ENCODE data around the gene LCOR.

The LCOR gene

GRCh38 chr10:97038688-97039087 lies 206.6 kb downstream of the LCOR start:
- DNase-seq: no peak
- no peak for ATAC-seq
- H3K4me1 Mint-ChIP-seq: peaks cover 4% of the 10 kb centered on the region
- H3K4me3 Mint-ChIP-seq: no peak overlapping the region
- no peaks in the 10 kb centered on the region for H3K9me3 Mint-ChIP-seq
- no peak overlapping the region for H3K27ac Mint-ChIP-seq
- H3K36me3 Mint-ChIP-seq (ENCODE audit: low read depth): no peaks in the 10 kb centered on the region
- H3K27me3 Mint-ChIP-seq: peaks cover 9% of the 10 kb centered on the region

GRCh38 chr10:97039538-97040247 lies 207.6 kb downstream of the LCOR start:
- H3K36me3 Mint-ChIP-seq (ENCODE audit: low read depth): no peaks in the 10 kb centered on the region
- peaks cover 4% of the 10 kb centered on the region for H3K4me1 Mint-ChIP-seq
- no peaks in the 10 kb centered on the region for H3K9me3 Mint-ChIP-seq
- no peak overlapping the region for H3K27ac Mint-ChIP-seq
- peaks cover 9% of the 10 kb centered on the region for H3K27me3 Mint-ChIP-seq
- DNase-seq (no peak), ATAC-seq (no peak)
- no peak overlapping the region for H3K4me3 Mint-ChIP-seq

GRCh38 chr10:97040248-97040584 lies 208.1 kb downstream of the LCOR start:
- H3K9me3 Mint-ChIP-seq: no peaks in the 10 kb centered on the region
- H3K27ac Mint-ChIP-seq: no peak overlapping the region
- peaks cover 9% of the 10 kb centered on the region for H3K27me3 Mint-ChIP-seq
- no peaks in the 10 kb centered on the region for H3K36me3 Mint-ChIP-seq (ENCODE audit: low read depth)
- DNase-seq (no peak), ATAC-seq (no peak)
- no peak overlapping the region for H3K4me3 Mint-ChIP-seq
- H3K4me1 Mint-ChIP-seq: peaks cover 4% of the 10 kb centered on the region

DNA sequence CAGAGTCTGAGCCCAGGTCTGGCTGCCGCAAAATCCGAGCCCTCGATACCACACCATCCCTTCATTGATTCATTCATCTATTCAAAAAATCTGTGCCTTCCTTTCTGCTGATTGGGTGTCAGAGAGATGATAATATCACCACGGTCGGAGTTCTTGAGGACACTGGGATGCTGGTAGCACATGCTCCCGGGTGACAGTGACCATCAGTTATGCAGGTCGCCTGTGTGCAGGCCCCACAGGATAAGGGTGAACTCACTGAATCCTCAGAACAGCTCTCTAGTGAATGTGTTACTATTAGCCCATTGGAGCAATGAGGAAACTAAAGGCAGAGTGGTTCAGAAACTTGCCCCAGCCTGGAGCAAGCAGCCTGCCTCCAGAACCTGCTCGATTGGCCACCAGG lies 208.6 kb downstream of the LCOR start:
- no peak overlapping the region for H3K4me3 Mint-ChIP-seq
- no peak overlapping the region for H3K27ac Mint-ChIP-seq
- ATAC-seq (no peak), DNase-seq (no peak)
- H3K4me1 Mint-ChIP-seq: peaks cover 4% of the 10 kb centered on the region
- no peaks in the 10 kb centered on the region for H3K9me3 Mint-ChIP-seq
- H3K27me3 Mint-ChIP-seq: peaks cover 7% of the 10 kb centered on the region
- no peaks in the 10 kb centered on the region for H3K36me3 Mint-ChIP-seq (ENCODE audit: low read depth)

DNA sequence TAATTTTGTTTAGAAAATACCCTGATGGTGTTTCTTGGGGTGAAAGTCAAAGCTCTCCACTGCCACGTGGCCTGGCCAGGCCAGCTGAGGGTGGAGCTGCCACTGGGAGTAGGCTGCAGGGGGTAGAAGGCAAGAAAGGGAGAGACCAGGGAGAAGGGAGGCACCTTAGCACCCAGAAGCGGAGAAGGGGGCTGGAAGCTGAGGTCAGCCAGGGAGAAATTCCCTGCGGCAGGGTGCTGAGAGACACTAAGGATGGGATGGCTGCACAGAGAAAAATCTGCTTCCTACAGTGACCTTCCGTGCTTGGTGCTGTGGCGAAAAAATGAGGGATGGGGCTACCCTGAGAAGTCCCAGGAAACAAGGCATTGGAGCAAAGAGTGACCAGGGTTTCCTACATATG lies 210.0 kb downstream of the LCOR start:
- no peak overlapping the region for H3K4me3 Mint-ChIP-seq
- peaks cover 6% of the 10 kb centered on the region for H3K27me3 Mint-ChIP-seq

GRCh38 chr10:97042716-97043562 lies 210.8 kb downstream of the LCOR start:
- no peak for DNase-seq
- ATAC-seq: no peak
- H3K4me1 Mint-ChIP-seq: peaks cover 3% of the 10 kb centered on the region
- H3K27ac Mint-ChIP-seq: no peak overlapping the region
- peaks cover 4% of the 10 kb centered on the region for H3K27me3 Mint-ChIP-seq
- H3K4me3 Mint-ChIP-seq: no peak overlapping the region
- no peaks in the 10 kb centered on the region for H3K9me3 Mint-ChIP-seq
- H3K36me3 Mint-ChIP-seq (ENCODE audit: low read depth): no peaks in the 10 kb centered on the region

More for the DNA sequence above, 210.0 kb downstream of the LCOR start:
- DNase-seq (no peak), ATAC-seq (no peak)
- no peak overlapping the region for H3K27ac Mint-ChIP-seq
- H3K4me1 Mint-ChIP-seq: peaks cover 4% of the 10 kb centered on the region
- no peaks in the 10 kb centered on the region for H3K9me3 Mint-ChIP-seq
- H3K36me3 Mint-ChIP-seq (ENCODE audit: low read depth): no peaks in the 10 kb centered on the region

DNA sequence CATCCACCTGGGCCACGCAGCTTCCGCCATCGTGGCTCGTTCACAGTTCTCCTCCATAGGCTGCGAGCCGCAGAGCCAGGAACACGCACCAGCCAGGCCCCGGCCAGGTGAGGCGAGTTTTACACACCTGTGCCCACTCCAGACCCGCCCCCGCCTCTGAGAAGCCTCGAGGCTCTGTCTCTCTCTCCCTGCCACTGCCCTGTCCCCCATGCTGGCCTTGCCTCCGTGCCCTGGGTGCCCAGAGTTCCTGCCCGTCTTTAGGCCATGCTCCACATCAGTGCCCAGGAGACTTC lies 211.4 kb downstream of the LCOR start:
- Mint-ChIP-seq H3K9me3 (no peaks in the 10 kb centered on the region), H3K36me3 (ENCODE audit: low read depth) (no peaks in the 10 kb centered on the region)
- ATAC-seq: no peak

More for the DNA sequence above, 211.4 kb downstream of the LCOR start:
- H3K4me1 Mint-ChIP-seq: no peaks in the 10 kb centered on the region
- no peak overlapping the region for H3K27ac Mint-ChIP-seq
- H3K27me3 Mint-ChIP-seq: no peaks in the 10 kb centered on the region
- DNase-seq: no peak
- H3K4me3 Mint-ChIP-seq: no peak overlapping the region

Measured in activated naive CD8-positive, alpha-beta T cell treated with anti-CD3 and anti-CD28 coated beads, Interleukin-2, amount 50 U/mL, for 24 hours (primary cell).